ENCODE results near the gene FBXW7.

GRCh38 chr4:152348670-152349069 lies 187.2 kb downstream of the FBXW7 start:
- TF ChIP-seq POLR2A (IDR thresholded peaks at IDR 0.05; ENCODE audit: low read depth, low read length) (no peak), POLR2AphosphoS5 (IDR thresholded peaks at IDR 0.05; ENCODE audit: low read depth, low read length) (no peak), TAF1 (IDR thresholded peaks at IDR 0.05; ENCODE audit: low read depth, low read length) (no peak), SPI1 (IDR thresholded peaks at IDR 0.05; ENCODE audit: low read depth, low read length) (no peak)

Measured in GM12891 (cell line).